Epidermal melanocyte (primary cell): ENCODE results near the gene TRAPPC6A.

Experiments
- DNase-seq: peaks from one replicate; pipeline ENCODE4 v3.0.0; 2011; ENCODE audit warnings: low spot score; ENCODE audit not compliant: insufficient read length

The TRAPPC6A gene

DNA sequence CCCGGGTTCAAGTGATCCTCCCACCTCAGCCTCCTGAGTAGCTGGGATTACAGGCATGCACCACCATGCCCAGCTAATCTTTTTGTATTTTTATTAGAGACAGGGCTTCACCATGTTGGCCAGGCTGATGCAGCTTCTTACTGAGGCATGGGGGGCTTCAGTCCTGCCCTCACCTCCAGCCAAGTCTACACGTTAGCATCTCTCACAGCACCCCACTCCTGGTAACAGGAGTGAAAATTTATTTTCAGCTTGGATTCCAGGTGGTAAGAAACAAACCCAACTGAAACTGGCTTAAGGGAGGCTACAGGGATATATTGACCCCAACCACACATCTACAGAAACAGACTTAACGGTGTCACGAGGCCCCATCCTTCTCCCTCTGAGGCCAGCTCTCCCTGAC is 27.9 kb downstream of the TRAPPC6A start:
- DNase-seq = no peak

DNA sequence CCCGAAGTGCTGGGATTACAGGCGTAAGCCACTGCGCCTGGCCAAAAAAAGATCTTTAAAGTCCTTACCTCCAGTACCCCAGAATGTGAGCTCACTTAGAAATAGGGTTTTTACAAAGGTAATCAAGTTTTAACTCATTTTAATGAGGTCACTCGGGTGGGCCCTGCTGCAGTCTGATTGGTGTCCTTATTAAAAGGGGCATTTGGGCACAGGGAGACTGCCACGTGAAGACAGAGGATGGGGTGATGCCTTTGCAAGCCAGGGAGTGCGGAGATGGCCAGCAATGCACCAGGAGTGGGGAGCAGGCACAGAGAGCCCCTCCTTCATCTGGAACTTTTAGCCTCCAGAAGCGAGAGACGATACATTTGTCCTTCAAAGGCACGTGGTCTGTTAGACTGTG is 28.9 kb downstream of the TRAPPC6A start:
- DNase-seq = no peak

DNA sequence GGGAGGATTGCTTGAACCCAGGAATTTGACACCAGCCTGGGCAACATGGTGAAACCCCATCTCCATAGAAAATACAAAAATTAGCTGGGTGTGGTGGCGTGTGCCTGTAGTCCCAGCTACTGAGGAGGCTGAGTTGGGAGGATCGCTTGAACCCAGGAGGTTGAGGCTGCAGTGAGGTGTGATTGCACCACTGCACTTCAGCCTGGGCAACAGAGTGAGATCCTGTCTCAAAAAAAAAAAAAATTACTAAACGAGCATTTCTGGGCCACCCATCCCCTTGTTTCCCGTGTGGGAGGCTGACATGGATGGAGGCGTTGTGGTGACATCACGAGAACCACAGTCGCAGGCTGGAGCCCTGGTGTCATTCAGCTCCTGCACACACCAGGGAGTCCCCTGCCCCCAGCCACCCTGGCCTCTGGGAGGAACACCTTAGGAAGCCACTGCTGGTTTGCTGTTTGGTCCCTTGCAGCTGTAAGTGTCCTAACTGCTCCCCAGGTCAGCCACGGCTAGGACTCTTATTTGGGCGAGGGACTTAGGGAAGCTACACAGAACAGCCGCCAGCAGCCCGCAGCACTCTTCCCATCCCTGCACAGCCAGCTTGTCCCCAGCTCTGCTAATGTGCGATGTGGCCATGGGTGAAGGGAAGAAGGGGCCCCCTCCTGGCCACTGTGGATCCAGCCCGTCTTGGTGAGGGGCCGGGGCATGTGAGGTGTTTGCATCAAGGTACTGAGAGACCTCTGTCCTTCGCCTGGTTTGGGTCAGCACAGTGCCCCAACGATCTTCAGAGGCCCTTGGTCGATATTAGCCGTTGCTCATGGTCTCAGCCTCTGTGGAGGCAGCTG is 30.0 kb downstream of the TRAPPC6A start:
- no peak for DNase-seq

DNA sequence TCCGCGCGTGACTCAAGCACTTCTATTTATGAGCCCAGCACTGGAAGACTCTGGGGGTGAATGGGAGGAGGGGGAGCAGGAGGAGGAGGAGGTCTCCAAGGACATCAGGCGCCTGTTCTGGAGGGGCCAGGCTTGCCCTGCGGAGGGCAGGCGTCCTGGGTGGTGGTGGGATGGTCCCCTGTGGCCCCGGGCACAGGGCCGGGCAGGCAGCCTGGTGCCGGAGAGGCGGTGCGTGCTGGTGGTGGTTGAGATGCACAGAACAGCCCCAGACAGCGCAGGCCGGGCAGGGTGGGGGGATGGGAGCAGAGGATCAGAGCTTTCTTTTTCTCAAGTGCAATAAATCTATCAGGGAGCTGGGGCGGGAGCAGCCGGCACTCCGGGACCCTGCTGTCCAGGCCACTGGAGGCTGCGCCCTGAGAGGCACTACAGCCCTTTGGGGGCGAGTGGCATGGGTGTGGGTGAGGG is 31.3 kb downstream of the TRAPPC6A start:
- no peak for DNase-seq

DNA sequence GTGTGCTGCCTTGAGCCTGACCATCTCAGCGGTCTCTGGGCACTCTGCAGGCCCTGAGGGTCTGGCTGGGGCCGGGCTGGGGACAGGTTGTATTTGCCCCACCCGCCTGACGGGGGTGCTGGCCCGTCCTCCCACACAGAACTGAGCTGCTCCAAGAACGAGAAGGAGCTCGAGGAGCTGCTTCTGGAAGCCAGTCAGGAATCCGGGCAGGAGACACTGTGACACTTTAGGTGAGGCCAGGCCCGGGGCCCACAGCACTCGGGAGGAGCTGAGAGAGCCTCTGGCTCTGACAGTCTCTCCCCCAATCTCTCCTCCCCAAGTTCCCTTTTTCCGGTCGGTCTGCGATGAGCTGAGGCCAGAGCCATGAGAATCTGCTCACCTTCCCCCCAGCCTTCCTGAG is 31.8 kb downstream of the TRAPPC6A start:
- DNase-seq = no peak

DNA sequence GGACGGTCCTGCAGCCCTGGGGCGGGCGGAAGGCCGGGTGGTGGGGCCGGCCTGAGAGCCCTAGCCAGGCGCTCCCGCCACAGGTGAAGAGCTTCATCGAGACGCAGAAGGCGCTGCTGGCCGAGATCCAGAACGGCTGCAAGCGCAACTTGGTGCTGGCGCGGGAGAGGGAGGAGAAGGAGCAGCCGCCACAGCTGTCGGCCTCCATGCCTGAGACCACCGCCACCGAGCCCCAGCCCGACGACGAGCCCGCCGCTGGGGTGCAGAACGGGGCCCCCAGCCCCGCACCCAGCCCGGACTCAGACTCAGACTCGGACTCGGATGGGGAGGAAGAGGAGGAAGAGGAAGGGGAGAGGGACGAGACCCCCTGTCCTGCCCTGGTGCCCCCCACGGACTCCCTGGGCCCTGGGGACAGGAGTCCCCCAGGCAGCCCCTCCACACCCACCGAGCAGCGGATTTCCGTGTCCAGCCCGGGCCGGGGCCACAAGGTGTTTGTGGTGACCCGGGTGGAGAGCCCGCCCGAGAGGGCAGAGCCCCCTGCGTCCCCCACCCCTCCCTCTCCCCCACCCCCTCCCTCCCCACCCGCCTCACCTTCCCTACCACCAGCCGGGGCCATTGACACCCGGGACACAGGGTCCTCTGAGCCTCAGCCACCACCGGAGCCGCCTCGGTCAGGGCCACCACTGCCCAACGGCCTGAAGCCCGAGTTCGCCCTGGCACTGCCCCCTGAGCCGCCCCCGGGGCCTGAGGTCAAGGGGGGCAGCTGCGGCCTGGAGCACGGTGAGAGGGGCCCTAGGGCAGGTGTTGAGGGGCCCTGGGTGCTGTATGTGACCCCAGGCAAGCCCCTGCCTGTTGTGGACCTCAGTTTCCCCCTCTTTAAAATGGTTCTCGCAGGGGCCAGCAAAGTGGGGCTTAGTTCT is 32.5 kb downstream of the TRAPPC6A start:
- no peak for DNase-seq

DNA sequence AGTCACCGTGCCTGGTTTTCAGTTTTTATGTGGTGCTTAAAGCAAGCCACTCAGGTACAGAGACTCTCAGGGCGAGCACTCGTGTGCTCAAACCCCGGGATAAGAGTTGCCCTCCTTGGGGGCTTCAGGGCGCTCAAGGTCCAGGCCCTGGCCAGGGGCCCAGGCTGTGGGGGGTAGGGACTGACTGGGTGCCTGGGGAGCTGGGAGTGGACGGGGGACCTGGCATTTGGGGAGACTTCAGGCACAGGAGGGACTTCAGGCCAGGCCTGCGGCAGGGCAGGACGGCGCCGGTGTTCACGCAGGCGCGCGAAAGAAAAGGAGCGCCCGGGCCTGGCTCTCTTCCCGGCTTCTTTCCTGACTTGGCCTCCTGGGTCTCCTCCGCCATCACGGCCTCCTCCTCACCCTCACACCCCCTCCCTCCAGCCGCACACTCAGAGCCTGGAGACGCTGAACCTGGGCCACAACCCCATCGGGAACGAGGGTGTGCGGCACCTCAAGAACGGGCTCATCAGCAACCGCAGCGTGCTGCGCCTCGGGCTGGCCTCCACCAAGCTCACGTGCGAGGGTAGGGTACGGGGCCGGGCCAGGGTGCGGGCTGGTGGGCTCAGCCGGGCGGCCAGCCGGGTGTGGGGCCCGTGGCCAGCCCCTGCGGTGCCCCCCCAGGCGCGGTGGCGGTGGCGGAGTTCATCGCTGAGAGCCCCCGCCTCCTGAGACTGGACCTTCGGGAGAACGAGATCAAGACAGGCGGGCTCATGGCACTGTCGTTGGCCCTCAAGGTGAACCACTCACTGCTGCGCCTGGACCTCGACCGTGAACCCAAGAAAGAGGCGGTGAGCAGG is 33.4 kb downstream of the TRAPPC6A start:
- DNase-seq = no peak

DNA sequence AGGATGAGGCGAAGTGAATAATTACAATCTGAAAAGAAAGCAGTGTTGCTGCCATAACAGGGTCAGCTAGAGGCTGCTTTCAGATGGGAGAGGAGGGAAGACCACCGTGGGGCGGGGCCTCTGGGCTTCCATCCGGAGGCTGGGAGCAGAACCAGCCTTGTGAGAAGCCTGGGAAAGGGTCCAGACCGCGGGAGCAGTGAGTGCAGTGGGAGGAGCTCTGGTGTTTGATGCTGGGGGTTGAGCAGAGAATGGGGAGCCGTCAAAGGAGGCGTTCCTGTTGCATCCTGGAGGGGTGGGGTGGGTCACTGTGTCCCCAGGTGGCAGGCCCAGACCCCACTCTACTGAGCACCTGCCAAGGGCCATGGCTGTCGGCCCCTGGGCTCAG is 35.3 kb downstream of the TRAPPC6A start:
- DNase-seq = no peak

DNA sequence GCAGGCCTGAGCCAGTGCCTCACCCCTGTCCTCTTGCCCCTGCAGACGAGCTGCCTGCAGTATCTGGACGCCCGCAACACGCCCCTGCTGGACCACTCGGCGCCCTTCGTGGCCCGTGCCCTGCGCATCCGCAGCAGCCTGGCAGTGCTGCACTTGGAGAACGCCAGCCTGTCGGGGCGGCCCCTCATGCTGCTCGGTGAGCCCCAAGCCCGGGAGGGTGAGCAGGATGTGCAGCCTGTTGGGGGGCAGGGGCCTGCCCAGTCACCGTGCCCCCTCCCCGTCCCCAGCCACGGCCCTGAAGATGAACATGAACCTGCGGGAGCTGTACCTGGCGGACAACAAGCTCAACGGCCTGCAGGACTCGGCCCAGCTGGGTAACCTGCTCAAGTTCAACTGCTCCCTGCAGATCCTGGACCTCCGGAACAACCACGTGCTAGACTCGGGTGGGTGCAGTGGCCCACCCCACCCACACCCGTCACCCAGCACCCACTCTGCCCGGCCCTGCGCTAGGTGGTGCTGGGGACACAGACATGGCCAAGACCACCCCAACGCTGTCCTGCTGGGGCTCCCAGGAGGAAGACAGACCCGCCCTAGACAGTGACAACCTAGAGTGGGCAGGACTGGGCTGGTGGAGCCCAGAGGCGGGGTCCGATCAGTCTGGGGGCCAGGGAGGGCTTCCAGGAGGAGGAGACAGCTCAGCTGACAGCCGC is 35.9 kb downstream of the TRAPPC6A start:
- DNase-seq = no peak

DNA sequence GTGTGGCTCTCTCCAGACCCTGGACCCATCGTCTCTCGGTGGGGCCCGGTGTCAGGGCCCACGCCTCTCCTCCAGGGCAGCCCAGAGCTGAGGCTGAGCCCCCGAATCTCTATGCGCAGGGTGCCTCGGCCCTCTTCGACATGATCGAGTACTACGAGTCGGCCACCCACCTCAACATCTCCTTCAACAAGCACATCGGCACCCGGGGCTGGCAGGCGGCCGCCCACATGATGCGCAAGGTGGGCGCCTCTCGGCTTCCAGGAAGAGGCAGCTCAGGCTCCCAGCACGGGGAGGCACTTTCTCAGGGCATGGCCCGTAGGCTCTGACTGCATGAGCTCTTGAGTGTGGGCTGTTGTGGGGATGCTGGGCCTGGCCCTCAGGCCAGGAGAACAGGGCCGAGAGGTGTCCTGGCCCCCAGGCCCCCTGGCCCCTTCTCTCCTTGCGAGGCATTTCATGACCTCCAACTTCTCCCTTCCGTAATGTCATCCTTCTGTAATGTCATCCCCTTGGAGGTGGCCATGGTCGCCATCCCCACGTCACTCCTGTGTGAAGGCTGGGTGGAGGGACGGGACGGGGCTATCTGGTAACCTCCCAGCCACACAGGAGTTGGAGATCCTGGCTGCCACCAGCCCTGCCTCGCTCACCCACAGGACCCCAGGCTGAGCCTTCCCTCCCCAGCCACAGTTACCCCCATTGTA is 36.7 kb downstream of the TRAPPC6A start:
- DNase-seq = no peak

DNA sequence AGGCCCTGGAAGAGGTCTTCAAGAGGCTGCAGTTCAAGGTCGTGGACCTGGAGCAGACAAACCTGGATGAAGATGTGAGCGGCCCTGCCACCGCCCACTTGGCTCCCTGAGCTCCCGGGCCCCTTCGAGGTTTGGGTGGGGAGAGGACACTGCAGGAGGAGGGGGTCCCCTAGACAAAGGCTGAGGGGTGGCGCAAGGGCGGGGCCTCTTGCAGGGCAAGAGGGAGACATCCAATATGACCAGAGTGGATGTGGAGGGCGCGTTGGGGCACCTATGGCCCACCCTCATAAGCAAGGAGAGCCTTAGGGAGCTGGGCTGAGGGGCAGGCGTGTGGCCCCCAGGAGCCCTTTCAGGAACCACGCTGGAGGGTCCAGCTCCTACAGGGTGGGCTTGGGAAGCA is 37.5 kb downstream of the TRAPPC6A start:
- DNase-seq = peak; percentile 14

DNA sequence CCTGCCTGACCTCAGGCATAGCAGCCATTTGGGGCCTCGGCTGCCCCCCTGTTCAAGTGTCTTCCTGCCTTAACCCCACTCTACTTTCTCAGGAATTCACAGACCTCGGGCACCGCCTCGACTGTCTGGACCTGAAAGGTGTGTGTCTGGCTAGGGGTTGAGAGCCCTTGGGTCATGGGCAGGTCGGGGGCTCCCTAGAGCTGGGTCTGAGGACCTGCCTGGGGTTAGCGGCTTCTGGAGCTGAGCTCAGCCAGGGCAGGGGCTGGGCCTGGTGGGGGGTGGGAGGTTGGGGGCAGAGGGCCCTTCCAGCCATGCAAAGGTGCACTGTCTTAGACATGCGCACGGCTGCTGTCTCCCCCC is 37.9 kb downstream of the TRAPPC6A start:
- no peak for DNase-seq

DNA sequence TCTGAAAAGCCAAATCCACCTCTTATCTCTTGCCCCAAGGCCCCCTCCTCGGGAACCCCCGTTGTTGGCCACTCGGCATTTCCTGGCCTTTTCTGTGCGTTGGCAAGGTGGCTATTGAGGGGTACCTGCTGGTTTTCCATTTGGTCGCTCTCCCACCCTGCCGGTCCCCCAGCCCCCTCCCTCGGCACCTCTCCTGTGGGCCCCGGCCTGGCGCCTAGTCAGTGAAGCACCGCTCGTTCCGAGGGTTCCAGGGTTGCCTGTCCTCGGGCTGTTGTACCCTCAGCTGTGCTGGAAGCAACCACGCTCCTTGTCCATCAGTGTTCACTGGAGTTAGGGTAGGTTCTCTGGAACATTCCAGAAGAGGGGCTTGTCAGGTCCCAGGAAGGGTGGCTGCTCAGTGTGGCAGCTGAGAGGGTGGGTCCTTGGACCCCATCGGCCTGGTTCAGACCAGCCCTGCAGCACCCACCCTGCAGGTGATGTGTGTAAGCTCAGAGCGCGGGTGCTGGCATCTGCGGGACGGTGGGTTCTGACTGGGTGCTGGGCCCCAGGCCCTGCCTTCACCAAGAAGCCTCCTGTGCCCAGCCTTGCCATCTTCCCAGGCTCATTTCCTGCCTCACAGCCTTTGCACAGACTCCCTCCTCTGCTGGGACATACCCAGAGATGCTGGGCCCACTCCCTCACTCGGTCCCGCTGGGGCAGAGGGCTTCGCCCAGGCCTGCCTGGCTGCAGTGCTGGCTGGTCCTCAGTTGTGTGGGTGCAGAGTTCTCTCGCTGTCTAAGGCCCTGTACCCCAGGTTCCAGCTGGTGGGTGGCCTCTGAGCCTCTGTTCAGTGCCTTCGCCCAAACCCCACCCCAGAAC is 38.5 kb downstream of the TRAPPC6A start:
- DNase-seq = no peak

DNA sequence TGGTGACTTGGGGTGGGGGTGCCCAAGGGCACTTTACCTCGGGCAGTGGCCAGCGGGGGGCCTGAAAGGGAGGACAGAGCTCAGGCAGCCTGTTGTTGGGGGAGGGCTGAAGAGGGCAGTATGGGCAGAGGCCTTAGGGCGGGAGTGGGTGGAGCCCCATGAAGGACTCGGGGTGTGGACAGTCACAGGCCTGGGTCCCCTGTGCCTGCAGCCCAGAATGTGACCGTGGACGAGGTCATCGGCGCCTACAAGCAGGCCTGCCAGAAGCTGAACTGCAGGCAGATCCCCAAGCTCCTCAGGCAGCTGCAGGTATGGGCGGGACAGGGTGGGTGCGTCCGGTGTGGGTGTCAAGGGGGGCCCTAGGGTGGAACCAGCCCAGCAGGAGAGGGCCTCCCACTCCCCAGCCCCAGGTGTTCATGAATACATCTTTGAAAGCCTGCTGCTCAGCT is 39.7 kb downstream of the TRAPPC6A start:
- DNase-seq = no peak

DNA sequence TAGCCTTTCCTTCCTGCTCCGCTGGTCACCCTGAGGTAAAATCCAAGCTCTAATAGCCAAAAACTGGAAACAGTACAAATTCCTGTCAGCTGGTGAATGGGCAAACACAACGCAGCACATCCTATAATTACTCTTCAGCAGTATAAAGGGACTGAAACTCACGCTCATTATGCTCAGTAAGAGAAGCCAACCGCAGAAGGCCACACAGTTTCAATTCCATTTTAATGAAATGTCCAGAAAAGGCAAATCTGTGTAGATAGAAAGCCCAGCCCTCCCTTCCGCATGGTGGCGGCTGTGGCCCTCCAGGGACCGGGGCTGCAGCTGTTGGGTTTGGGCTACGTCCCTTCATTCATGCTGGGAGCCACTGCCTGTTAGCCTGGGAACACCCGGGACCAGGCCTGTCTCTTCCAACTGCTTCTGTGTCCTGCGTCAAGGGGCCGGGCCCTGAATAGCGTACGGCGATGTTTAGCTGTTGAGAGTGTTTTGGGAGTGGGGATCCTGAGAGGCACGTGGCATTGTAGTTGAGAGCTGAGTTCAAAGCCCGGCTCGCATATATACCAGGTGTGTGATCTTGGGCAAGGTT is 40.8 kb downstream of the TRAPPC6A start:
- DNase-seq = peak; percentile 84

DNA sequence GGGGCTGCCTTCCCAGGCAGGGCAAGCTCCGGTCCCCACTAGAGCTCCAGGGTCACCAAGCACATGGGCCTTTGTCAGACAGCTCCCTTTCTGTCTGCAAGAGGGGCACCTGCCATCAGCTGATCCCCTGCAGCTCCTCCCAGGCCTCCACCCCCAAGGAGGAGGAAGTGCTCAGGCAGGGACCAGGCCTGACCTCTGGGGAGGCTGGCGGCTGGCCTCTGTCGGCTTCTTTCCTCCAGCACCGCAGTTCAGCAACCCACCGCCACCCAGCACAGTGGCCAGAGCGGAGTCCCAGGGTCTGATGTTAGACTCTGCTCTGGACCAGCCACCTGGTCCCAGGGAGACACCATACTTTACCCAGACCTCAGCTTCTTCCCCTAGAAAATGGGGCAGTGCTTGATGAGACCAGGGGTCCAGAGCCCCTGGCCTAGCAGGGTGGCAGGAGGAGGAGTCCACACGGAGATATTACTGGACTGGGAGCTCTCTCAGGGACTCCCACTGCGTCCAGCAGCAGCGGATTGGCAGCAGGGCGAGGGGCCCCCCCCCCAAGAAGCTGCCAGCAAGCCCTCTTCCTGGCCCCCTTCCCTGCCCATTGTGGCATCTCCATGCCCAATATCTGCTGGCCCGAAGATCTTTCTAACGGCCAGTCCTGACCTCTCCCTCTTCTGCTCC is 41.4 kb downstream of the TRAPPC6A start:
- no peak for DNase-seq

DNA sequence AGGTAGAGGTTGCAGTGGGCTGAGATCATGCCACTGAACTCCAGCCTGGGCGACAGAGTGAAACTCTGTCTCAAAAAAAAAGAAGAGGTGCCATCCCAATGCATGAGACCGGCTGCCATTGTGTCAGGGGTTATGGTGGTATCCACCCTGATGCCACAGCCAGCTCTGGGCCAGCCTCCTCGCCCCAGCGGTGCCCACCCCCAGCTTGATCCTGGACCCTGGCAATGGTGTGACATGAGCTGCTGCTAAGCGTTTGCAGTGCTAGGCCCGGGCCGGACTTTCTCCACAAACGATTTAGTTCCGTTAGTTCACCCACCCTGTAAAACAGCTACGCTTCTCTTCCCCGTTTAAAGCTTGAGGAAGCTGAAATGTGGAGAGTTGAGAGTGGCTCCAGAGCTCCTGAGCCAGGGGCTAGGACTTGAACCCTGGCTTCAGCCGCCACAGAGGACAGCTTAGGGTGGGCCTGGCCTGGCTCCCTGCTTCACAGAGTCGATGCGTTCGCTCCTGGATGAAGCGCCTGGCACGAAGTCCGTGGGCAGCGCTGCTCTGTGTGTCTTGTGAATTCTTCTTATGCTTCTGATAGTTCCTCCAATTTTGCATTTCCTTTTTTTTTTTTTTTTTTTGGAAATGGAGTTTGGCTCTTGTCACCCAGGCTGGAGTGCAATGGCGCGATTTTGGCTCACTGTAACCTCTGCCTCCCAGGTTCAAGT is 42.7 kb downstream of the TRAPPC6A start:
- no peak for DNase-seq

DNA sequence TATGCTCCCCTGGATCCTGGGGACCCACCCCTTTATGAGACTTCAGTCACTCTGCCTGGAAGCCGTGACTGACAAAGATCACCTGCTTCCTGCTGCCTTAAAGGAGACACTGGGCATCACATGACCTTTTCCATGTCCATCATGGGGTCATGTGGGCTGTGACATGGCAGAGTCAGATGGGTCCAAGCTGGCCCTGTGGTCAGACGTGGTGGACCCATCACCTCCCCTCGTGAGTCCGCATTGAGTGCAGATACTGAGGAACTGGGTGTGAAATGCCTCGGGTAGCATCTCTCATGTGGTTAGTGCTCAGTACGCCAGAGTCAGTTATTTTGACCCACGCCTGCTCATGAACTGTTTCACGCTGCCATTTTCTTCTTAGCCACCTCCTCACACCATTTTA is 44.4 kb downstream of the TRAPPC6A start:
- DNase-seq = no peak
